ENCODE data around the gene KLHL2.
"Not testable (repeated sequence)": the region's sequence is repeated elsewhere in the genome, so short reads cannot be mapped to it uniquely, and the experiment has no call there.

Gene KLHL2

GRCh38 chr4:165279531-165279930, 72.2 kb downstream of the KLHL2 start:
- H3K27ac ChIP-seq; DNase-seq (ENCODE audit: low read depth, low spot score): not testable (repeated sequence)

GRCh38 chr4:165284697-165285096, 77.3 kb downstream of the KLHL2 start:
- not testable (repeated sequence) for H3K27ac ChIP-seq; DNase-seq (ENCODE audit: low read depth, low spot score)

- not testable (repeated sequence) for H3K27ac ChIP-seq; DNase-seq (ENCODE audit: low read depth, low spot score)
Measured at GRCh38 chr4:165286619-165287340, 79.4 kb downstream of the KLHL2 start.

GRCh38 chr4:165288226-165288625, 80.9 kb downstream of the KLHL2 start:
- DNase-seq (ENCODE audit: low read depth, low spot score), result no peak
- peak overlapping the region; percentile 30 for H3K27ac ChIP-seq

- peak overlapping the region; percentile 30 for H3K27ac ChIP-seq
- peak; percentile 16 for DNase-seq (ENCODE audit: low read depth, low spot score)
Measured at GRCh38 chr4:165288639-165289422, 81.5 kb downstream of the KLHL2 start.

DNA sequence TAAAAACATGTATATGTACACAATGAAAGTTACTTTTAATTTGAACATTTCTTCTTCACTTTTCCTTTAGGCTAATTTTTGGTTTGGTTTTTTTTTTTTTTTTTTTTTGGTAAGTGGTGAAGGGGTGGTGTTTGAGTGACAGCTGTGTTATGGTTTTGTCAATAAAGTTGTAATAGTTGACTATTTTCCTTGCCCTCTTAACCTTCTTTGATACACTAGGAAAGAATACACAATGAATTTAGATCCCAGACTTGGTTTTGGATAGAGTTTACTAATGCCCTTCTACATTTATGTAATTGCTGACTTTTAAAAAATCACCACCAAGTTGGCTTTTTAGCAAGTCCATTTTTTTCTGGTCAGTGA, 82.0 kb downstream of the KLHL2 start:
- DNase-seq (ENCODE audit: low read depth, low spot score), result no peak
- H3K27ac ChIP-seq, result no peak overlapping the region

DNA sequence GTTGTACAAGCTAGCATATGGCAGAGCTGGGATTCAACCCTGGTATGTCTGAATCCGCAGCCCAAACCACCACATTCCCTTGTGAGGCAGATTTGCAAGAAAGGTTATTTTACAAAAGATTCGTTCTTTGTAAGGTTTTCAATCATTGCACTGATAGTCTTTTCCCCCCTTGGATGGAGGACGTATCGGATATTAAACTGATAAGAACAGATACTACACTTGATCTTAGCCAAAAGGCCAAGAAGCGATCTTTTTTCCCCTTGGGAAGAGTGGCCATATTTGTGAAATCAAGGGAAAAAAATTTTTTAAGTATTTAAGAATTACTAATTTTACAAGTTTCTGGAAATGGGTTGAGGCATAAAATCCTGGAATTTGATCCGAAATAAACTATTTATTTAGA, 85.7 kb downstream of the KLHL2 start:
- no peak overlapping the region for H3K27ac ChIP-seq
- no peak for DNase-seq (ENCODE audit: low read depth, low spot score)

DNA sequence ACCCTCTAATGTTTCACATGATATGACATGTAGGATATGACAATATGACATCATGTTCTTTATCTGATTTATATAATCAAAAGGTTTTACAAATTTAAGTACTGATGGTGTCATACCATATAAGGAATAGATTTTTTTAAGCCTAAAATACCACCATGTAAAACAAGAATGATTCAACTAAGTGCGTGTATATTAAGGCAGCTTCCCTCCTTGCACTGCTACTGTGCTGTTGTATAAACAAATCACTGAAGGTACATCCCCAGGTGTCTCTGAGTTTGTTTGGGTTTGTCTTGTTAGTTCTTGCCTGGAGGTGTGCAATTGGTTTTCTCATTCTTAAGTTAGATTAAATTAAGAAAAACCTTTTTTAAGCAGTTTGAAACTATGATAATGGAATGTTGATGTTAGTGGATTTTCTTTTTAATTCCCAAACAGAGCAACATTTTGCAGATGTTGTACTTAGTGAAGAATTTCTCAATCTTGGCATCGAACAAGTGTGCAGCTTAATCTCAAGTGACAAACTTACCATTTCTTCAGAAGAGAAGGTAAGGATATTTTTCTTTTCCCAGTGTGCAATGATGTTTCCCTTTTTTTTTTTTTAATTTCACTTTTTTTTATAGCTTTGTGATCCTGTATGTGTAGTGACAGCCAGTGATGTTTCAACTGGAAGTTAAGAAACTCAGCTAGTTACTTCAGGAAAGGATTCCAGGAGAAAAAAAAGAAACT, 86.7 kb downstream of the KLHL2 start:
- no peak for DNase-seq (ENCODE audit: low read depth, low spot score)
- no peak overlapping the region for H3K27ac ChIP-seq

DNA sequence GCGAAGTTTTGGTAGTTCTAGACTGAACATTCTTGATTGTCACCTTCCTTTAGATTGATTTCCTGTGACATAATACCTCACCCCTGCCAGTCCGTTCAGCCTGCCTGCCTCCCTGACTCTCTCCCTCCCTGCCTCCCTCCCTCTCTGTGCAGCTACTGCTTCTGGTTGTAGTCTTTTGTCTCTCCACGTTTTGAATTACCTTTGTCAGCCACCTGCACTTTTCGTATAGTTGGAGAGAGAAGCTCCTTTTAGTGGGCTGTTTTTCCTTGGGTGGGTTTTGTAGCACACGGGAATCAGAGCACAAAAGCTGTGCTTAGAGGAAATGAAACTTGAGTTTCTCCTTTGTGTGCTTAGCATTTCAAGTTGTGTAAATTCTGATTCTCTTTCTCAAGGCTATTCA, 87.5 kb downstream of the KLHL2 start:
- no peak overlapping the region for H3K27ac ChIP-seq
- no peak for DNase-seq (ENCODE audit: low read depth, low spot score)

DNA sequence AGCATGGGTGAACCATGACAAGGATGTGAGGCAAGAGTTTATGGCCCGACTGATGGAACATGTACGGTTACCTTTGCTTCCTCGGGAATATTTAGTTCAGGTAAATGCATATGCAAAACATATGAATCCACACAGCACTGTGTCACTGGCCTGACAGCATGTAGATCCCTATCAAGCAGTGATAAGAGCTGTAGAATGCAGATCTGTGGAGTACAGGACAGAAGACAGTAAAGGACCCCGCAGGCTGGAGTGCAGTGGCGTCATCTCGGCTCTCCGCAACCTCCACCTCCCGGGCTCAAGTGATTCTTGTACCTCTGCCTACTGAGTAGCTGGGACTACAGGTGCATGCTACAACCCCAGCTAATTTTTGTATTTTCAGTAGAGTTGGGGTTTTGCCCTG, 90.3 kb downstream of the KLHL2 start:
- DNase-seq (ENCODE audit: low read depth, low spot score), result no peak
- no peak overlapping the region for H3K27ac ChIP-seq

DNA sequence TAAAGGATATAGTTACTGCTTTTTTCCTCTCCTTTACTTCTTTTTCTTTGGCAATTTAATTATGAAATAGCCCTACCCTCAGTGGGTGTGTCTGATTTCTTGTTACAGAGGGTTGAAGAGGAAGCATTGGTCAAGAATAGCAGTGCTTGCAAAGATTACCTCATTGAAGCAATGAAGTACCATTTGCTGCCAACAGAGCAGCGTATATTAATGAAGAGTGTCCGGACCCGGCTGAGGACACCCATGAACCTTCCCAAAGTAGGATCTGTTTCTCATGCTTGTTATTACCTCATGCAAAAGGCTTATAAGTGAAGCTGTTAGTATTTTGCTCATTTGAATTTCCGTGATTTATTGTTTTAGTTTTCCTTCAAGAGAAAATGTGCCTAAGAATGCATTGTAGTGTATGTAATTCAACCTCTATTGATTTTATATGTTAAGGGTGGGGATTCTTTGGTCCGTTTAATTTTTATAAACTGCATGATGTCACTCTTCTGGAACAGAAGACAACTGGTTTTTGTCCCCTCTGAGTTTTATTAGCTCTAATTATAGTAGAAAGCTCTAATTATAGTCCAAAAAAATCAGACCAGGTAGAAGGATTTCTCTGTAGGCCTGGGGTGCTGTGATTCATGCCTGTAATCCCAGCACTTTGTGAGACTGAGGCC, 92.2 kb downstream of the KLHL2 start:
- no peak for DNase-seq (ENCODE audit: low read depth, low spot score)
- no peak overlapping the region for H3K27ac ChIP-seq

- no peak overlapping the region for H3K27ac ChIP-seq
- DNase-seq (ENCODE audit: low read depth, low spot score), result no peak
Measured at GRCh38 chr4:165301833-165302232, 94.5 kb downstream of the KLHL2 start.

GRCh38 chr4:165302658-165303057, 95.3 kb downstream of the KLHL2 start:
- no peak overlapping the region for H3K27ac ChIP-seq
- no peak for DNase-seq (ENCODE audit: low read depth, low spot score)

- no peak for DNase-seq (ENCODE audit: low read depth, low spot score)
- H3K27ac ChIP-seq, result peak overlapping the region; percentile 24
Measured at GRCh38 chr4:165308166-165308565, 100.8 kb downstream of the KLHL2 start.

DNA sequence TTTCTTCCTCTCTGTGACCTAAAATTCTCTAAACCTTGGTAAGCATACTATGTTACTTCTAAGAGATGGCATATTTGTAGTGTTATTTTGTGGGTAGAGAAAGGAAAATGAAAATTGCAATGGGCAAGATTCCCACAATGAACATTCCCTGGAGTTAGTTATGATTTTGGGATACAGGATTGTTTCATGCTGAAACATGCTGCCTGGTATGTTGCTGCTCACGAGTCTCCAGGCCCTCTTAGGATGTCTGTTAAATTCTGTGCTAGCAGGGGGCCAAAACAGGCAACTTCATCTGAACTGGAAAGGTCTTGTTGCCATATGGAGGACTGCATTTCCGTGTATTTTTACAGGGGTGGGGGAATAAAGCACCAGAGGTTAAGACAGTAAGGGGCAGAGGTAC, 101.2 kb downstream of the KLHL2 start:
- no peak for DNase-seq (ENCODE audit: low read depth, low spot score)
- H3K27ac ChIP-seq, result peak overlapping the region; percentile 24

DNA sequence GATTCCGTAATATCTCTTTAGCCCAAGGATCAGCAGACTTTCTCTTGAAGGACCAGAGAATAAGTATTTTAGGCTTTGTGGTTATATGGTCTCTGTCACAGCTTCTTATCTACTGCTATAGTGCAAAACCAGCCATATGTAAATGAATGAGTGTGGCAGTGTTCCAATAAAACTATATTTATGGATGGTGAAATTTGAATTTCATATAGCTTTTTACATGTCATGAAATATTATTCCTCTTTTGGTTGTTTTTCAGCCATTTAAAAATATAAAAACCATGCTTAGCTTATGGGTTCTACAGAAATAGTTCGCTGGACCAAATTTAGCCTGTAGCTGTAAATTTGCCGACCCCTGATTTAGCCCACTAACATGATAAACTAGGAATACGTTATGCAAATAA, 102.1 kb downstream of the KLHL2 start:
- no peak for DNase-seq (ENCODE audit: low read depth, low spot score)
- no peak overlapping the region for H3K27ac ChIP-seq

DNA sequence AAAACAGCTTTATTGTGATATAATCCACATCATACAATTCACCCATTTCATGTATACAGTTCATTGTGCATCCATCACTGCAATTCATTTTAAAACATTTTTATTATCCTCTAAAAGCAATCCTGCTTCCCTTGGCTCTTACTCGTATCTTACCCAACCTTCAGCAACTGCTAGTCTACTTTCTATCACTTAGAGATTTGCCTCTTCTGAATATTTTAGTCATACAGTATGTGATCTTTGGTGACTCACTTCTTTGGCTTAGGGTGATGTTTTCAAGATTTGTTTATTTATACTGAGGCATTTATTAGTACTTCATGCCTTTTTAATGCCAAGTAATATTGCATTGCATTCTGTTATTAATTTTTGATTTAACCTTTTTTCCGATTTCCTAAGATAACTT, 105.1 kb downstream of the KLHL2 start:
- peak overlapping the region; percentile 34 for H3K27ac ChIP-seq
- no peak for DNase-seq (ENCODE audit: low read depth, low spot score)

GRCh38 chr4:165319030-165319429, 111.7 kb downstream of the KLHL2 start:
- DNase-seq (ENCODE audit: low read depth, low spot score), result no peak
- H3K27ac ChIP-seq, result no peak overlapping the region

DNA sequence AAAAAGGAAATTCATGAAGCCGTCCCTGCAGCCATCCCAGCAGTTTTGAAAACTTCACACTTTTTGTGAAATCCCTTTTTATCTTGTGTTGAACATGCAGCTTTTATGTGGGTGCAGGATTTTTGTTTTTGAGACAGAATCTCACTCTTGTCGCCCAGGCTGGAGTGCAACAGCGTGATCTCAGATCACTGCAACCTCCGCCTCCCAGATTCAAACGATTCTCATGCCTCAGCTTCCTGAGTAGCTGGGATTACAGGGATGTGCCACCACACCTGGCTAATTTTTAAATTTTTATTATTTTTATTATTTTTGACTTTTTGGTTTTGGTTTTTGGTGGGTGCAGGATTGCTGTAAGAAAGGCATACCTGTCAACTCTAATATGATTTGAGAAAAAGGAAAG, 112.1 kb downstream of the KLHL2 start:
- H3K27ac ChIP-seq, result no peak overlapping the region
- DNase-seq (ENCODE audit: low read depth, low spot score), result no peak

DNA sequence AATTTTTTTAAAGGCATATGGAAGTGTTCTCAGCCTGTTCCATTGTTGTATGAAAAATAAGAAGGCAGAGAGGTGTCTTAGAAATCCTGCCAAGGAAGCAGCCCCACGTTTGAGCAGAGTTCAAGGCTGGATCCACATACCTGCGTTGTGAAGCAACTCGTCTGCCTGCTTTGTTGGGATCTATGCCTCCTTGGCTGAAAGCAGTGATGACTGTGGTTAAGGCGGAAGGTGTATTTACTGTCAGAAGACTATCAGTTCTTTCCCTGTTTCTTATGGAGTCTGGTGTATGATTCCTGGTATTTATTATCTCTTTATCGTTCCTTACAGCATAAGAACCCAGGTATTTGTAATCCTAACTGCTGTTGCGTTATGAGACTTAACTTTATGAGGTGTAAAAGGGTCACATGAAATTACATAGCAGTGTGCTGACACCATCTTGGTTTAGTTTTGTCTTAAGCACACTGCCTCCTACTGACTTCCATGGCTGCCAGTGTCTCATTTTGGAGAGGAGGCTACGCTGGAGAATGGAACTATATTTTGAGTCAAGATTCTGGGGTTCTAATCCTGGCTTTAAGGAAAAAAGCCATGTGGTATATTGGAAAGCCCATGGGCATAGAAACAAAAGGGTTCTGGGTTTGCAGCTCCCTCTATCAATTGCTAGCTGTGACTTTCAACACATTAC, 117.0 kb downstream of the KLHL2 start:
- no peak for DNase-seq (ENCODE audit: low read depth, low spot score)
- H3K27ac ChIP-seq, result peak overlapping the region; percentile 97
